IPS-18c (cell line): Measurements from ENCODE around the gene LST1.
"Not testable (repeated sequence)": the region's sequence is repeated elsewhere in the genome, so short reads cannot be mapped to it uniquely, and the experiment has no call there.

ENCODE experiments used
- H3K4me3 ChIP-seq: 2 replicates; pipeline ENCODE4 v1.7.0; 2013; ENCODE audit warnings: low read depth, mild to moderate bottlenecking, low read length, moderate library complexity; ENCODE audit not compliant: insufficient read depth
- H3K9me3 ChIP-seq: one replicate; pipeline ENCODE4 v1.6.1; 2013; ENCODE audit warnings: mild to moderate bottlenecking, low read length, moderate library complexity; ENCODE audit not compliant: control insufficient read depth, insufficient read depth

The LST1 gene

DNA sequence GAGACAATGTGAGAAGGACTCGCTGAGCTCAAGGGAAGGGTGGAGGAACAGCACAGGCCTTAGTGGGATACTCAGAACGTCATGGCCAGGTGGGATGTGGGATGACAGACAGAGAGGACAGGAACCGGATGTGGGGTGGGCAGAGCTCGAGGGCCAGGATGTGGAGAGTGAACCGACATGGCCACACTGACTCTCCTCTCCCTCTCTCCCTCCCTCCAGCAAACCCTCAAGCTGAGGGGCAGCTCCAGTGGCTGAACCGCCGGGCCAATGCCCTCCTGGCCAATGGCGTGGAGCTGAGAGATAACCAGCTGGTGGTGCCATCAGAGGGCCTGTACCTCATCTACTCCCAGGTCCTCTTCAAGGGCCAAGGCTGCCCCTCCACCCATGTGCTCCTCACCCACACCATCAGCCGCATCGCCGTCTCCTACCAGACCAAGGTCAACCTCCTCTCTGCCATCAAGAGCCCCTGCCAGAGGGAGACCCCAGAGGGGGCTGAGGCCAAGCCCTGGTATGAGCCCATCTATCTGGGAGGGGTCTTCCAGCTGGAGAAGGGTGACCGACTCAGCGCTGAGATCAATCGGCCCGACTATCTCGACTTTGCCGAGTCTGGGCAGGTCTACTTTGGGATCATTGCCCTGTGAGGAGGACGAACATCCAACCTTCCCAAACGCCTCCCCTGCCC, 9.0 kb upstream of the LST1 start:
- H3K9me3 ChIP-seq: peaks cover 5% of the 10 kb centered on the region
- no peak overlapping the region for H3K4me3 ChIP-seq

- Histone ChIP-seq H3K4me3 (no peak overlapping the region), H3K9me3 (peaks cover 5% of the 10 kb centered on the region)
These were observed 8.5 kb upstream of the LST1 start for GRCh38 chr6:31577579-31577966.

GRCh38 chr6:31578184-31579118, 7.6 kb upstream of the LST1 start:
- H3K9me3 ChIP-seq: peaks cover 5% of the 10 kb centered on the region
- no peak overlapping the region for H3K4me3 ChIP-seq

DNA sequence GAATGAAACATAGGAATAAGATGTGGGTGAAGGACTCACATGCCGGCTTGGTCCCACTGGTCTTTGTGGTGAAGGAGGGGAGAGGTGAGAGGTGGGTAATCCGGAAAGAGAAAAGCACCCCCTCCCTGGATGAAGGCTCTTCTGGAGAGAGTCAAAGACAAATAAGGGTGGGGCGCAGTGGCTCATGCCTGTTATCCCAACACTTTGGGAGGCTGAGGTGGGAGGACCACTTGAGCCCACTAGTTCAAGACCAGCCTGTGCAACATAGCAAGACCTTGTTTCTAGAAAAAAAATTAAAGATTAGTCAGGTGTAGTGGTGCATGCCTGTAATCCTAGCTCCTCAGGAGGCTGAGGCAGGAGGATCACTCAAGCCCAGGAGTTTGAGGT, 7.0 kb upstream of the LST1 start:
- no peak overlapping the region for H3K4me3 ChIP-seq
- H3K9me3 ChIP-seq: peaks cover 5% of the 10 kb centered on the region

DNA sequence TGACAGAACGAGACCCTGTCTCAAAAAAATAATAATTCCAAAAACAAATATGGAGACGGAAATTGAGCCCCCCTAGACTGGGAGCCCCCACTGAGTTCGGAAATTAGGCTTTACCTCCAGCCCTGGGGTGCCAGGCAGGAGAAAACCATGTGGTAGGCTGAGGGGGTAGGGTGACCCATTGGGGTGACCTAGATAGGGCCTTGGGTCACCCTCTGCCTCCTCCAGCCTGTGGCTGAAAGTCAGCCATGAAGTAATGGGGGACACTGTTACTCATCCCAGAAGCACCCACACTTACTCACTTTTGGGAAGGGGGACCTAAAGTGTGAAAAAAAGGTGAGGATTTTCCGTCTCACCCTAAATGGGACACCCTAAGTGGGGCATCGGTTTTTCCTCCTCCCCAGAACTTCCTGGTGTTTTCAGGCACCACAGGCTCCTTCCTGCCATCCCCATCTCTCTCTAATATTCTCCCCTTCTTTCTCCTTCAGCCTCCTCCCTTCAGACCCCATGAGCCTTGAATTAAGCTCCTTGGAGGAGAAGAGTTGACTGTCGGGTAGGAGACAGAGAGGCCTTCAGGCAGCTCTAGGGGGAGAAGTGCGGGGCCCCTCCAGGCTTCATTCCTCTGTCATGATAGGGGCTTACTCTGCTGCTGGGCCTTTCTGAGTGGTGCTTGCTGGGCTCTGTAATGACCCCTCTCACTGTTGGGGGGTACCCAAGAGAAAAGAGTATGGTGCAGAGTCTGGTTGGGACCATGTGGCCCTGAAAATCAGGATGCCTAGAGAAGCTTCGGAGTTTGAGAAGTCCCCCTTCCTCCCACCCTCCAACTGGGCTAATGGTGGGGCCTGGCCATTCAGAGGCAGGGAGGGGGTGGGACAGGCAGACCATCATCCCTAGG, 6.3 kb upstream of the LST1 start:
- Histone ChIP-seq H3K9me3 (peaks cover 5% of the 10 kb centered on the region), H3K4me3 (no peak overlapping the region)

DNA sequence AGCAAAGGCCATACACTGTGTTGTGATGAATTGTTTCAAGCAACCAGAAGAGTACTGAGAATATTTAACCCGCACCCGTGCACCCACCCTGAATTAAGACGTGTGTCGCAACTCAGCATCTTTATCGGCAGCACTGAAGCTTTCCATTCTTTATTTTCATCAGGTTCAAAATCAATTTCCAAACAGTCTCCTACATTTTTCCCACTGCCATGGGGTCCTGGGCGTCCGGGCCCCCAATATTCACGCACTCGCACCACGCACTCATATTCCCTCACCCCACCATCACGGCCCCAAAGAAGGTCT, 5.7 kb upstream of the LST1 start:
- H3K4me3 ChIP-seq: peak overlapping the region; percentile 98
- peaks cover 5% of the 10 kb centered on the region for H3K9me3 ChIP-seq

GRCh38 chr6:31580807-31581433, 5.2 kb upstream of the LST1 start:
- Histone ChIP-seq H3K4me3 (peak overlapping the region; percentile 98), H3K9me3 (peaks cover 5% of the 10 kb centered on the region)

DNA sequence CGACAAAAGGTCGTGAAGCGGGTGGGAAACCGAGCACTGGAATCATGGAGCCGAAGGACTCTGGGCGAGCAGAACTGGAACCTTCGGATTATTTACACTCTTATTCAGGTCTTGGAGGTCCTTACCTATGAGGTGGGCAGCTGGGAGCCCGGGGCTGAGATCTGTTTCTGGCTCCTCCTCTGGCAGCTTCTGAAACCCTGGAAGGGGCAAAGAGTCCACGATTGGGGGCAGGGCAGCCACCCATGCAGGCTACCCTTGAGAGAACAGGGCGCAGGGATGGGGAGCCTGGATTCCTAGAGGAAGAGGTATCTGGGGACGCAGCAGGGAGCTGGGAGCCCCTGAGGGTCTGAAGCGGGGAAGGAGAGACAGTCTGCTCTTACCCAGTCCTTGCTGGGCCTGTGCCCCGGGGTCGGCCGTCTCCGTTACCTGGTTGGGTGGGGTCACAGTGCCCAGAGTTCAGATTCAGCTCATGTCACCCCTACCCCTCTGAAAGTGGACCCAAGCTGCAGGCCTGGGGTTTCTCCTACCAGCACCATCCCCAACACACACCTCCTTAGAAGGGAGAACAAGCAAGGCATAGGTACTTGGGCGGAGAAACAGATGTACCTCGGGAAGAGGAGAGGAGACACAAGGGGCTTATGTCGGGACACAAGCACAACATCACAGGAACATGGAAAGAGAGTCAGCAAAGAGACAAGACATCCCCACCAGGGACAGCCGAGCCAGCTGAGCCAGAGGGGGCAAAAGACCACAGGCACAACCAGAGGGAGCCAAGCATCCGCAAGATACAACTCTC, 4.4 kb upstream of the LST1 start:
- H3K9me3 ChIP-seq: peaks cover 5% of the 10 kb centered on the region
- H3K4me3 ChIP-seq: peak overlapping the region; percentile 98

GRCh38 chr6:31582230-31582643, 3.8 kb upstream of the LST1 start, which contains the start of gene LTB:
Gene LTB (minus strand): TSS chr6:31582424. CDS start chr6:31582417, 7 bp downstream.
- peaks cover 5% of the 10 kb centered on the region for H3K9me3 ChIP-seq
- H3K4me3 ChIP-seq: peak within 1 kb of the TSS; percentile 98

DNA sequence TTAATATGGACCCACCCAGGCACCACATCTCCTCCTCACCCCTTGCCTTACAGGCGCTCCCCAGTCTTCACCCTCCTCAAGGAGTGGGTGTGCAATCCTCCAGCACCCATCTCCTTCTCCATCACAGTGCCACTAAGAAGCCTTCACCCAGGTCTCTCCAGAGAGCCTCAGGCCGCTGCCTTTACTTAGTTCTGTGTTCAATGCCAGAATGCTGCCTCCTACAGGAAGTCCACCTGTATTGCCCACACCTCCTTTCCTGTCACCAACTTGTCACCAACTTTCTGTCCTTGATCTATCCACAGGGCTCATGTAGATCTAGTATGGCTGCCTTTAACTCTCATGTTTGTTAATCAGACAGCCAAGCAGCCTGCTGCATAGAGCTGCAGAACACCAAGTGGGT, 586 bp upstream of the LST1 start:
- Histone ChIP-seq H3K9me3 (peaks cover 5% of the 10 kb centered on the region), H3K4me3 (no peak overlapping the region)

DNA sequence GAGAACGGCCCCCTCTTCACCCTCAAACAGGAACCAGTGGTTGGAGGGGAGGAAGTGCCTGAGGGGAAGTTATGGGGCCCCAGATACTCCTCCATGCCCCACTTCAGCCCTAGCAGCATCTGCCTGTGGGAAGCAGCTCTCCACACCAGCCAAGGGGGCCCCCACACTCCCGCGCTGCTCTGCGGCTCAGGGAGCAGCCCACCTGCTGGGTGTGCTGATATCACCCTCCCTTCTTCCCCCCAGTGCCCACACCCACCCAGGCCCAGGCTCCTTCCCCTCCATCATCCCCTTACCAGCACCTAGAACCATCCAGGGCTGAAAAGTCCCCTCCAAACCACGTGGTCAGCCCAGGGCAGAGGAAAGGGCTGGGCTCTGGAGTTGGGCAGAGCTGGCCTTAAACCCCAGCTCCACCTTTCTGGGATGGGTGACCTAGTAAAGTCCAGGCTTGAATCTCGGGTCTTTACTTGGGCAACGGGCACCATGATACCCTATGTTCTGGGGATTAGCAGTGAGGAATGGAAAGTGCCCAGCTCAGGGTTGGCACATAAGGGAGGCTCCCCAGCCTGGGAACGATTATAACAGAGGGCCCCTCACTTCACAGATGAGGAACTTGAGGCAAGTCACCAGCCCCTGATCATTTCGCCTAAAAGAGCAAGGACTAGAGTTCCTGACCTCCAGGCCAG, 663 bp downstream of the LST1 start:
- no peaks in the 10 kb centered on the region for H3K9me3 ChIP-seq
- no peak overlapping the region for H3K4me3 ChIP-seq

- no peaks in the 10 kb centered on the region for H3K9me3 ChIP-seq
- H3K4me3 ChIP-seq: no peak overlapping the region
These were observed 2.0 kb downstream of the LST1 start for GRCh38 chr6:31587791-31588777.

DNA sequence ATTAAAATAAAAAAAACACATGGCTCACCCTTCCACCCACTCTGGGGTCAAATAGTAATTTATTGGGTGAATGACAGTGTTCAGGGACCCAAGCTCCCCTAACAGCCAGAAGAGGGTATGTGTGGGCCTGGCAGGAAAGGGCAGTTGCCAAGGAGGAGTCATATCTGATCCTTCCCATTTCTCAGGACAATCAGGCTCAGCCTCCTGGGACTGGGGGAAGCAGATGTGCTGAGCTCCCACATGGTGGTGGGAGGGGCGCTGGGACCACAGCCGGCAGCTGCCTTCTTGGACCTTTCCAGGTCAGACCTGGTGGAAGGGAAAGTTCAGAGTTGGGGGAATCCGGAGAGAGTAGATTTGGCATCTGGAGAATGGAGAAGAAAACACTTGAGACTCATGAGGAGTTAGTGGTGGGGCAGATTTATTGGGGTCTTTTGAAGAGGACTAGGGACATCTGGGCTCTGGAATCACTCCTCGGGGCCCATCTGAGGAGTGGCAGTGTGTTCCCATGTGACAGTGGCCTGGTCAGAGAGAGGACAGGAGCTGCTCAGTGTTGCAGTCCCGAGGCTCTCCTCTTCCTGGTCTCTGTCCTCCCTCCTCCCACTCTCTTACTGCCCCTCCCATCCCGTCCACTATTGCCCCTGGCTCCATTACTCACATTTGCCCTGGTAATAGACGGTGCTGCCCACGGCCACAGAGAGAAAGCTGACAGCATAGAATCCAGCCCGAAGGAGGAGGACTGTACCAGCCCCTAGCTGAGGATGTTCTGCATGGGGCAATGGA, 3.0 kb downstream of the LST1 start:
- Histone ChIP-seq H3K9me3 (no peaks in the 10 kb centered on the region), H3K4me3 (no peak overlapping the region)

DNA sequence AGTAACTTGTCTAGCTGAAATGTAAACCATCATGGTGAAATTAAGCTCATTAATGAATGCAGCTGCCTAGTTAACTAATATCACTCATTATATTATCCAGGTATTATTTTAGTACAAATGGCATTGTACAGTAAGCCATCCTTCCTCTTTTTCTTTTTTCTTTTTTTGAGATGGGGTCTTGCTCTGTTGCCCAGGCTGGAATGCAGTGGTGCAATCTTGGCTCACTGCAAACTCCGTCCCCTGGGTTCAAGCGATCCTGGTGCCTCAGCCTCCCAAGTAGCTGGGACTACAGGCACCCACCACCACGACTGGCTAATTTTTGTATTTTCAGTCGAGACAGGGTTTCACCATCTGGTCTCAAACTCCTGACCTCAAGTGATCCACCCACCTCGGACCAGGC, 4.6 kb downstream of the LST1 start:
- not testable (repeated sequence) for H3K4me3 ChIP-seq, H3K9me3 ChIP-seq
